ENCODE measurements around the gene CLSTN2. TPM values are rescaled to one million over a fixed set of nuclear protein-coding genes. Genes with fewer than 3 reads are reported as not detected.

CLSTN2 gene
- total RNA-seq, 1 donor from 2014 or later, result 65.0 TPM

GRCh38 chr3:140258222-140258724, 323.3 kb downstream of the CLSTN2 start:
- Mint-ChIP-seq H3K36me3 (ENCODE audit: low read depth) (no peaks in the 10 kb centered on the region), H3K4me1 (ENCODE audit: low read depth) (peaks cover 28% of the 10 kb centered on the region), H3K27me3 (ENCODE audit: low read depth) (no peaks in the 10 kb centered on the region), H3K9me3 (ENCODE audit: low read depth) (peaks cover 4% of the 10 kb centered on the region), H3K4me3 (ENCODE audit: unreplicated experiment) (no peak overlapping the region), H3K27ac (ENCODE audit: unreplicated experiment) (peak overlapping the region; percentile 24)
- DNase-seq (ENCODE audit: low spot score), result no peak
- TF ChIP-seq, protein P1, sequence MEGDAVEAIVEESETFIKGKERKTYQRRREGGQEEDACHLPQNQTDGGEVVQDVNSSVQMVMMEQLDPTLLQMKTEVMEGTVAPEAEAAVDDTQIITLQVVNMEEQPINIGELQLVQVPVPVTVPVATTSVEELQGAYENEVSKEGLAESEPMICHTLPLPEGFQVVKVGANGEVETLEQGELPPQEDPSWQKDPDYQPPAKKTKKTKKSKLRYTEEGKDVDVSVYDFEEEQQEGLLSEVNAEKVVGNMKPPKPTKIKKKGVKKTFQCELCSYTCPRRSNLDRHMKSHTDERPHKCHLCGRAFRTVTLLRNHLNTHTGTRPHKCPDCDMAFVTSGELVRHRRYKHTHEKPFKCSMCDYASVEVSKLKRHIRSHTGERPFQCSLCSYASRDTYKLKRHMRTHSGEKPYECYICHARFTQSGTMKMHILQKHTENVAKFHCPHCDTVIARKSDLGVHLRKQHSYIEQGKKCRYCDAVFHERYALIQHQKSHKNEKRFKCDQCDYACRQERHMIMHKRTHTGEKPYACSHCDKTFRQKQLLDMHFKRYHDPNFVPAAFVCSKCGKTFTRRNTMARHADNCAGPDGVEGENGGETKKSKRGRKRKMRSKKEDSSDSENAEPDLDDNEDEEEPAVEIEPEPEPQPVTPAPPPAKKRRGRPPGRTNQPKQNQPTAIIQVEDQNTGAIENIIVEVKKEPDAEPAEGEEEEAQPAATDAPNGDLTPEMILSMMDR (IDR thresholded peaks at IDR 0.05), result no peak

DNA sequence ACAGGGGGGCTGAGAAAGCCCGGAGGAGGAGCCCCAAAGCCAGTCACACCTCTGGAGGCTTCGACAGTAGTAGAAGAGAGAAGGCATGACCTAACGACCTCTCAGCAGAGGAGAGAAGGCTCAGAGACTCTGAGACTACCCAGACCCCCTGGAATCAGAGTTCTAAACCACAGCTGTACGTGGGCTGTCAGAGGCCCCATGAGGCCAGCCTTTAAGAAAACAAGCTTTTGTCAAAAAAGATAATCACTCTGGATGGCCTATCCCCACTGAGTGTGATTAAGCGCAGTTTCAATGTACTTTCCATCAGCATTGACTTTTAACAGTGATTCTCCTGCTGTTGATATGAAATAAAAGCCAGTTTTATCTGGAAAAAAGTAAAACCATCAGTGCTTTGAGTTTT, 330.3 kb downstream of the CLSTN2 start:
- no peaks in the 10 kb centered on the region for H3K27me3 Mint-ChIP-seq (ENCODE audit: low read depth)
- H3K36me3 Mint-ChIP-seq (ENCODE audit: low read depth), result no peaks in the 10 kb centered on the region
- no peaks in the 10 kb centered on the region for H3K4me1 Mint-ChIP-seq (ENCODE audit: low read depth)
- no peak overlapping the region for H3K4me3 Mint-ChIP-seq (ENCODE audit: unreplicated experiment)
- no peak for DNase-seq (ENCODE audit: low spot score)
- H3K9me3 Mint-ChIP-seq (ENCODE audit: low read depth), result no peaks in the 10 kb centered on the region
- TF ChIP-seq, protein P1 (IDR thresholded peaks at IDR 0.05), result no peak
- H3K27ac Mint-ChIP-seq (ENCODE audit: unreplicated experiment), result no peak overlapping the region

DNA sequence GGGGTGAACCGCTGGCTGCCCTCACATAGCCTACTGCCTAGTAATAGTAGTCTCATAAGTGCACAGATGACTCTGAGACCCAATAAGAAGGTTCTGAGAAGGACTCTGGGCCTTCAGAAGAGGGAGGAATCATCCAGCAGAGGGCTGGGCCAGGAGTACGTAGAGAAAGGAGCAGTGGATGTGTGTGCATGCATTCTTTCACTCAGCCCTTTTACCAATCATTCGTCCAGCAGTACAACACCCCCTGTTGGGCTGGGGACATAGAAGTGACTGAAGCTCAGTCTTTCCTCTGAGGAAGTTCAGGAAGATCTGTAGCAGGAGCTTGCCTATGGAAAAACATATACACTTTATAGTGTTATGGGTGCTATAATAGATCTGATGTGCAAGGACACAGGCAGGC, 333.1 kb downstream of the CLSTN2 start:
- no peak for DNase-seq (ENCODE audit: low spot score)
- Mint-ChIP-seq H3K4me1 (ENCODE audit: low read depth) (no peaks in the 10 kb centered on the region), H3K9me3 (ENCODE audit: low read depth) (no peaks in the 10 kb centered on the region), H3K27ac (ENCODE audit: unreplicated experiment) (no peak overlapping the region), H3K27me3 (ENCODE audit: low read depth) (no peaks in the 10 kb centered on the region), H3K36me3 (ENCODE audit: low read depth) (no peaks in the 10 kb centered on the region), H3K4me3 (ENCODE audit: unreplicated experiment) (no peak overlapping the region)
- TF ChIP-seq, protein P1 (IDR thresholded peaks at IDR 0.05), result no peak

- Mint-ChIP-seq H3K36me3 (ENCODE audit: low read depth) (no peaks in the 10 kb centered on the region), H3K4me1 (ENCODE audit: low read depth) (no peaks in the 10 kb centered on the region), H3K4me3 (ENCODE audit: unreplicated experiment) (no peak overlapping the region), H3K27me3 (ENCODE audit: low read depth) (no peaks in the 10 kb centered on the region), H3K9me3 (ENCODE audit: low read depth) (no peaks in the 10 kb centered on the region), H3K27ac (ENCODE audit: unreplicated experiment) (no peak overlapping the region)
- DNase-seq (ENCODE audit: low spot score), result no peak
- TF ChIP-seq, protein P1 (IDR thresholded peaks at IDR 0.05), result no peak
These were observed 333.6 kb downstream of the CLSTN2 start for GRCh38 chr3:140268610-140269009.

DNA sequence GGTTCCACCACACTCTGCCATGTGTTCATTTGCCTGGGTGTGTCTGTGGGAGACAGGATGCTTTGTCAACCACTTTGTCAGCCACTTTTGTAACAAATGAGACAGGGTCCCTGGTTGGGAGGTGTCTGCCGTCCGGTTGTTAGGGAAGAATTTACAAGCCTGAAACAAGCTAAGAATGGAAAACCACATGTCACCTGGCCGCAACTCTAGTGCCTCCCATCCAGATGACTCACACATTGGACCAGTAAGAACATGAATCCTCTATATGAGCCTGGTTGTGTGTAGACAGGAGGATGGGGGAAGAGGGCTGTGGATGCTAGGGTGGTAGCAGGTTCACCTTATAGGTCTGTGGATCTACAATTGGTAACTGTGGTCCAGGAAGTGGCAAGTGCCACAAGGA, 335.3 kb downstream of the CLSTN2 start:
- H3K9me3 Mint-ChIP-seq (ENCODE audit: low read depth), result no peaks in the 10 kb centered on the region
- H3K4me3 Mint-ChIP-seq (ENCODE audit: unreplicated experiment), result no peak overlapping the region
- TF ChIP-seq, protein P1 (IDR thresholded peaks at IDR 0.05), result no peak
- no peaks in the 10 kb centered on the region for H3K36me3 Mint-ChIP-seq (ENCODE audit: low read depth)
- H3K4me1 Mint-ChIP-seq (ENCODE audit: low read depth), result no peaks in the 10 kb centered on the region
- no peaks in the 10 kb centered on the region for H3K27me3 Mint-ChIP-seq (ENCODE audit: low read depth)
- DNase-seq (ENCODE audit: low spot score), result no peak
- no peak overlapping the region for H3K27ac Mint-ChIP-seq (ENCODE audit: unreplicated experiment)
